ENCODE measurements around the gene SLX1A.
"Not testable (repeated sequence)": the region's sequence is repeated elsewhere in the genome, so short reads cannot be mapped to it uniquely, and the experiment has no call there.

- TF ChIP-seq CTCF, POLR2A (IDR thresholded peaks at IDR 0.05): not testable (repeated sequence)
Observed at GRCh38 chr16:30197001-30197400, 3.3 kb downstream of the SLX1A start.

Data from body of pancreas (tissue), 4 donors.